ENCODE measurements around the gene COX10.

DNA sequence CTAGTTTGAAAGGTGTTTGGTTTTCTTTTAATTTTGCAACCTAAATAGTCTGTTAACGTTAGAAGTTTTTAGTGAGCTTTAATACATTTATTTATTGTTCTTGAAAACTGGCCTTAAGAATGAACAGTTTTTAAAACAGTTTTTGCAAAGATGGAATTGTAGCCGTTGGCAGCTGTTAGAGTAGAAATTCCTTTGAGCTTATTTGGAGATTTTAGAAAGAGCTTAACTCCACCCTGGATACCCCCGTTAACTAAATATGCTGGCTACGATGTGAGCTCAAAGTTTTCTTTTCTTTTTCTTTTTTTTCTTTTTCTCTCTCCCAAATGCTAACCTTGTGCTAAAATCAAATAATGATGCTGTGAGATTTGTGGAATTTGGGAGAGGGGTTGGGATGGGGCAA is 75.2 kb downstream of the COX10 start:
- TF ChIP-seq EZH2phosphoT487 (IDR thresholded peaks at IDR 0.05; ENCODE audit: borderline replicate concordance, low read depth, low read length), result no peak
- TF ChIP-seq, protein P1, sequence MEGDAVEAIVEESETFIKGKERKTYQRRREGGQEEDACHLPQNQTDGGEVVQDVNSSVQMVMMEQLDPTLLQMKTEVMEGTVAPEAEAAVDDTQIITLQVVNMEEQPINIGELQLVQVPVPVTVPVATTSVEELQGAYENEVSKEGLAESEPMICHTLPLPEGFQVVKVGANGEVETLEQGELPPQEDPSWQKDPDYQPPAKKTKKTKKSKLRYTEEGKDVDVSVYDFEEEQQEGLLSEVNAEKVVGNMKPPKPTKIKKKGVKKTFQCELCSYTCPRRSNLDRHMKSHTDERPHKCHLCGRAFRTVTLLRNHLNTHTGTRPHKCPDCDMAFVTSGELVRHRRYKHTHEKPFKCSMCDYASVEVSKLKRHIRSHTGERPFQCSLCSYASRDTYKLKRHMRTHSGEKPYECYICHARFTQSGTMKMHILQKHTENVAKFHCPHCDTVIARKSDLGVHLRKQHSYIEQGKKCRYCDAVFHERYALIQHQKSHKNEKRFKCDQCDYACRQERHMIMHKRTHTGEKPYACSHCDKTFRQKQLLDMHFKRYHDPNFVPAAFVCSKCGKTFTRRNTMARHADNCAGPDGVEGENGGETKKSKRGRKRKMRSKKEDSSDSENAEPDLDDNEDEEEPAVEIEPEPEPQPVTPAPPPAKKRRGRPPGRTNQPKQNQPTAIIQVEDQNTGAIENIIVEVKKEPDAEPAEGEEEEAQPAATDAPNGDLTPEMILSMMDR (conservative IDR thresholded peaks at IDR 0.05; ENCODE audit: low read length), result no peak

Measured in OCI-LY7 (cell line).